ENCODE measurements around the gene COPA.

COPA gene

GRCh38 chr1:160374306-160375110, 31.5 kb upstream of the COPA start:
- Histone ChIP-seq H3K9me3 (no peaks in the 10 kb centered on the region), H3K27me3 (peaks cover 11% of the 10 kb centered on the region), H3K36me3 (no peaks in the 10 kb centered on the region), H3K27ac (no peak overlapping the region), H3K4me3 (ENCODE audit: low read depth in 1 of 2, low read length in 1 of 2) (no peak overlapping the region), H3K4me1 (ENCODE audit: control insufficient read depth in 1 of 2, insufficient read depth in 1 of 2, low read depth in 1 of 2, low read length in 1 of 2) (peaks cover 14 to 19% of the 10 kb centered on the region in 2 experiments)
- TF ChIP-seq, protein P1, sequence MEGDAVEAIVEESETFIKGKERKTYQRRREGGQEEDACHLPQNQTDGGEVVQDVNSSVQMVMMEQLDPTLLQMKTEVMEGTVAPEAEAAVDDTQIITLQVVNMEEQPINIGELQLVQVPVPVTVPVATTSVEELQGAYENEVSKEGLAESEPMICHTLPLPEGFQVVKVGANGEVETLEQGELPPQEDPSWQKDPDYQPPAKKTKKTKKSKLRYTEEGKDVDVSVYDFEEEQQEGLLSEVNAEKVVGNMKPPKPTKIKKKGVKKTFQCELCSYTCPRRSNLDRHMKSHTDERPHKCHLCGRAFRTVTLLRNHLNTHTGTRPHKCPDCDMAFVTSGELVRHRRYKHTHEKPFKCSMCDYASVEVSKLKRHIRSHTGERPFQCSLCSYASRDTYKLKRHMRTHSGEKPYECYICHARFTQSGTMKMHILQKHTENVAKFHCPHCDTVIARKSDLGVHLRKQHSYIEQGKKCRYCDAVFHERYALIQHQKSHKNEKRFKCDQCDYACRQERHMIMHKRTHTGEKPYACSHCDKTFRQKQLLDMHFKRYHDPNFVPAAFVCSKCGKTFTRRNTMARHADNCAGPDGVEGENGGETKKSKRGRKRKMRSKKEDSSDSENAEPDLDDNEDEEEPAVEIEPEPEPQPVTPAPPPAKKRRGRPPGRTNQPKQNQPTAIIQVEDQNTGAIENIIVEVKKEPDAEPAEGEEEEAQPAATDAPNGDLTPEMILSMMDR (IDR thresholded peaks at IDR 0.05) = no peak

GRCh38 chr1:160373696-160374095, 30.6 kb upstream of the COPA start:
- Histone ChIP-seq H3K27me3 (peaks cover 4% of the 10 kb centered on the region), H3K9me3 (no peaks in the 10 kb centered on the region), H3K27ac (no peak overlapping the region), H3K36me3 (no peaks in the 10 kb centered on the region), H3K4me3 (ENCODE audit: low read depth in 1 of 2, low read length in 1 of 2) (no peak overlapping the region), H3K4me1 (ENCODE audit: control insufficient read depth in 1 of 2, insufficient read depth in 1 of 2, low read depth in 1 of 2, low read length in 1 of 2) (peaks cover 14 to 19% of the 10 kb centered on the region in 2 experiments)
- TF ChIP-seq, protein P1 (IDR thresholded peaks at IDR 0.05) = no peak

- Histone ChIP-seq H3K27ac (no peak overlapping the region), H3K9me3 (no peaks in the 10 kb centered on the region), H3K27me3 (peaks cover 11% of the 10 kb centered on the region), H3K36me3 (no peaks in the 10 kb centered on the region), H3K4me1 (ENCODE audit: control insufficient read depth in 1 of 2, insufficient read depth in 1 of 2, low read depth in 1 of 2, low read length in 1 of 2) (peaks cover 14 to 19% of the 10 kb centered on the region in 2 experiments), H3K4me3 (ENCODE audit: low read depth in 1 of 2, low read length in 1 of 2) (no peak overlapping the region)
- TF ChIP-seq, protein P1 (IDR thresholded peaks at IDR 0.05) = no peak
Measured at GRCh38 chr1:160371756-160372155, 28.7 kb upstream of the COPA start.

DNA sequence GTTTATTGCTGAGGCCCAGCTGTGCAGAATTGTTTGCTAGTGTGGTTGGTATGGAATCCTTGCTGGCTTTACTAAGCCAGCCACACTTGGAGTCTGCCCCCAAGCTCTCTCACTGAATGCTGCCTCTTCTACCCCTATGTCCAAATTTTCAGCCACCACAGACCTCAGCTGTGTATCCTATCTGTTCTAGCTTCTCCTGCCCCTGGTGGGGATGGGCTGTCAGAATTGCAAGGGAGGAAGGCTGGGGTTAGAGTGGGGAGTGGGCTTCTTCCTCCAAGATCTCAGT, 28.2 kb upstream of the COPA start:
- H3K4me1 ChIP-seq (ENCODE audit: control insufficient read depth in 1 of 2, insufficient read depth in 1 of 2, low read depth in 1 of 2, low read length in 1 of 2) = peaks cover 11 to 14% of the 10 kb centered on the region in 2 experiments
- H3K4me3 ChIP-seq (ENCODE audit: low read depth in 1 of 2, low read length in 1 of 2) = no peak overlapping the region

DNA sequence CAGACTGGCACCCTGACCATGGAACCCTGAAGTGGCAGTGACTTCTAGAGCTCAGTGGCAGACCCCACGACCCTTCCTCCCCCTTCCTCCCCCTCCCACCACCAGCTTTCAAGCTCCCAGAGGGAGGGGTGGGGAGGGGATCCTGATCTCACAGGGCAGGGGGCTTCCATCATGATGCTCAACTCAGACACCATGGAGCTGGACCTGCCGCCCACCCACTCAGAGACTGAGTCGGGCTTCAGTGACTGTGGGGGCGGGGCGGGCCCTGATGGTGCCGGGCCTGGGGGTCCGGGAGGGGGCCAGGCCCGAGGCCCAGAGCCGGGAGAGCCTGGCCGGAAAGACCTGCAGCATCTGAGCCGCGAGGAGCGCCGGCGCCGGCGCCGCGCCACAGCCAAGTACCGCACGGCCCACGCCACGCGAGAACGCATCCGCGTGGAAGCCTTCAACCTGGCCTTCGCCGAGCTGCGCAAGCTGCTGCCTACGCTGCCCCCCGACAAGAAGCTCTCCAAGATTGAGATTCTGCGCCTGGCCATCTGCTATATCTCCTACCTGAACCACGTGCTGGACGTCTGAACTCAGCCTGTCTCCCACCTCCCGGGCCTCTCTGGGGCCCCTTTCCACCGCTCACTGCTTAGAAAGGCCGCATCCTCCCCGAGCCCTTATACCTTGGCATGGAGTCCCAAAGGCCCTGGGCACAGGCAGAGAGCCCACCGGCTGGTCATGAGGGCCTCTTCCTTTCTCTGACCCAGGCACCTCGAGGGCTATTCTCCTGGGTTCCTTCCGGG, 27.7 kb upstream of the COPA start:
- no peaks in the 10 kb centered on the region for H3K36me3 ChIP-seq
- peaks cover 5 to 9% of the 10 kb centered on the region in 2 experiments for H3K4me1 ChIP-seq (ENCODE audit: control insufficient read depth in 1 of 2, insufficient read depth in 1 of 2, low read depth in 1 of 2, low read length in 1 of 2)
- H3K27ac ChIP-seq = no peak overlapping the region
- no peaks in the 10 kb centered on the region for H3K9me3 ChIP-seq
- H3K4me3 ChIP-seq (ENCODE audit: low read depth in 1 of 2, low read length in 1 of 2) = no peak overlapping the region
- TF ChIP-seq, protein P1 (IDR thresholded peaks at IDR 0.05) = no peak
- H3K27me3 ChIP-seq = peaks cover 11% of the 10 kb centered on the region

More for the DNA sequence above, 28.2 kb upstream of the COPA start:
- Histone ChIP-seq H3K9me3 (no peaks in the 10 kb centered on the region), H3K27ac (no peak overlapping the region), H3K27me3 (peaks cover 11% of the 10 kb centered on the region), H3K36me3 (no peaks in the 10 kb centered on the region)
- TF ChIP-seq, protein P1 (IDR thresholded peaks at IDR 0.05) = no peak

Measured in neutrophil (primary cell).